OCI-LY3 (cell line): ENCODE results near the gene MAGI1.

Source experiments
- H2AFZ ChIP-seq: fragments of 200-600, 300-600 bp; shearing (Covaris generic); 2 replicates; pipeline ENCODE4 v1.6.0; 2014; ENCODE audit warnings: antibody characterized with exemption, low read depth, low read length
- H3K27ac ChIP-seq: fragments of 200-600, 300-600 bp; sonication (generic); 2 replicates; pipeline ENCODE4 v1.5.1; 2014; ENCODE audit warnings: mild to moderate bottlenecking, low read length, moderate library complexity, mixed read lengths
- H3K27me3 ChIP-seq: fragments of 200-600, 300-600 bp; sonication (generic); 2 replicates; pipeline ENCODE4 v1.6.1; 2014; ENCODE audit warnings: low read depth, low read length, mixed read lengths
- H3K36me3 ChIP-seq: fragments of 200-600, 300-600 bp; sonication (generic); replicated peaks from 2 replicates; pipeline ENCODE3; 2014; ENCODE audit warnings: low read depth, low read length, mixed read lengths
- H3K4me1 ChIP-seq: fragments of 300-600, 200-600 bp; sonication (generic); 2 replicates; pipeline ENCODE4 v1.6.1; 2014; ENCODE audit warnings: low read length, mixed read lengths
- H3K4me2 ChIP-seq: fragments of 200-600, 300-600 bp; sonication (generic); 2 replicates; pipeline ENCODE4 v1.6.1; 2014; ENCODE audit warnings: low read length, mixed read lengths
- H3K4me3 ChIP-seq: fragments of 300-600, 200-600 bp; sonication (generic); 2 replicates; pipeline ENCODE4 v1.5.1; 2014; ENCODE audit warnings: antibody characterized with exemption, mild to moderate bottlenecking, low read length, moderate library complexity
- H3K79me2 ChIP-seq: fragments of 300-600, 200-600 bp; shearing (Covaris generic); 2 replicates; pipeline ENCODE4 v1.6.1; 2014; ENCODE audit warnings: mild to moderate bottlenecking, low read length, mixed read lengths
- H3K9ac ChIP-seq: fragments of 300-600, 200-600 bp; shearing (Covaris generic); 2 replicates; pipeline ENCODE4 v1.6.0; 2014; ENCODE audit warnings: mild to moderate bottlenecking, low read length, moderate library complexity
- H3K9me3 ChIP-seq: fragments of 200-600, 300-600 bp; shearing (Covaris generic); 2 replicates; pipeline ENCODE4 v1.6.1; 2014; ENCODE audit warnings: low read length, mixed read lengths; ENCODE audit not compliant: insufficient read depth
- H4K20me1 ChIP-seq: fragments of 200-600, 300-600 bp; sonication (generic); 2 replicates; pipeline ENCODE4 v1.6.1; 2016; ENCODE audit warnings: low read length, mixed read lengths; ENCODE audit not compliant: insufficient read depth
- CTCF ChIP-seq: fragments of 200-600, 300-600 bp; sonication (generic); IDR thresholded peaks from 2 replicates; pipeline ENCODE4 v1.5.1; 2014; ENCODE audit warnings: antibody characterized with exemption, low read length, low read depth
- EZH2phosphoT487 ChIP-seq: fragments of 200-600 bp; shearing (Covaris generic); IDR thresholded peaks from 2 replicates; pipeline ENCODE4 v1.6.1; 2018; ENCODE audit warnings: antibody characterized with exemption, mixed run types, low read depth

Gene MAGI1

GRCh38 chr3:65377637-65378036 lies 661.1 kb downstream of the MAGI1 start:
- no peaks in the 10 kb centered on the region for H3K36me3 ChIP-seq
- H3K27ac ChIP-seq = no peak overlapping the region
- H3K9me3 ChIP-seq = peaks cover 2% of the 10 kb centered on the region; the same call in 1 of the 2 replicates
- TF ChIP-seq CTCF (no peak), EZH2phosphoT487 (no peak)
- 0 out of 2 replicates have a peak, but pooled peaks cover 3% of the 10 kb centered on the region for H3K27me3 ChIP-seq
- H3K4me2 ChIP-seq = no peak overlapping the region
- no peak overlapping the region for H3K9ac ChIP-seq
- H3K4me1 ChIP-seq = no peaks in the 10 kb centered on the region
- H4K20me1 ChIP-seq = no peaks in the 10 kb centered on the region
- H2AFZ ChIP-seq = no peak overlapping the region
- H3K79me2 ChIP-seq = no peaks in the 10 kb centered on the region
- no peak overlapping the region for H3K4me3 ChIP-seq

GRCh38 chr3:65376426-65376825 lies 662.3 kb downstream of the MAGI1 start:
- Histone ChIP-seq H3K79me2 (no peaks in the 10 kb centered on the region), H3K27ac (no peak overlapping the region), H3K4me3 (no peak overlapping the region), H3K36me3 (no peaks in the 10 kb centered on the region), H3K27me3 (0 out of 2 replicates have a peak, but pooled peaks cover under 1% of the 10 kb centered on the region), H2AFZ (no peak overlapping the region), H3K9me3 (no peaks in the 10 kb centered on the region), H3K4me2 (no peak overlapping the region), H3K9ac (no peak overlapping the region), H3K4me1 (no peaks in the 10 kb centered on the region), H4K20me1 (no peaks in the 10 kb centered on the region)
- TF ChIP-seq CTCF (no peak), EZH2phosphoT487 (no peak)

GRCh38 chr3:65371053-65371452 lies 667.7 kb downstream of the MAGI1 start:
- Histone ChIP-seq H3K79me2 (no peaks in the 10 kb centered on the region), H2AFZ (no peak overlapping the region), H3K4me2 (no peak overlapping the region), H3K4me3 (no peak overlapping the region), H3K27me3 (no peaks in the 10 kb centered on the region), H4K20me1 (no peaks in the 10 kb centered on the region), H3K9ac (no peak overlapping the region), H3K36me3 (no peaks in the 10 kb centered on the region), H3K4me1 (no peaks in the 10 kb centered on the region), H3K9me3 (no peaks in the 10 kb centered on the region), H3K27ac (no peak overlapping the region)
- TF ChIP-seq CTCF (no peak), EZH2phosphoT487 (no peak)

GRCh38 chr3:65368866-65369265 lies 669.9 kb downstream of the MAGI1 start:
- H3K4me3 ChIP-seq = no peak overlapping the region

More at GRCh38 chr3:65368866-65369265, 669.9 kb downstream of the MAGI1 start:
- TF ChIP-seq CTCF (no peak), EZH2phosphoT487 (no peak)
- H3K9ac ChIP-seq = no peak overlapping the region
- H3K79me2 ChIP-seq = no peaks in the 10 kb centered on the region
- no peaks in the 10 kb centered on the region for H4K20me1 ChIP-seq
- H3K4me2 ChIP-seq = no peak overlapping the region
- no peaks in the 10 kb centered on the region for H3K9me3 ChIP-seq
- H3K36me3 ChIP-seq = no peaks in the 10 kb centered on the region
- H3K27me3 ChIP-seq = 0 out of 2 replicates have a peak, but pooled peaks cover 9% of the 10 kb centered on the region
- H2AFZ ChIP-seq = no peak overlapping the region
- H3K4me1 ChIP-seq = no peaks in the 10 kb centered on the region
- H3K27ac ChIP-seq = no peak overlapping the region
